SIG-M5 (cell line): Measurements from ENCODE around the gene THSD8.
"Not testable (repeated sequence)": the region's sequence is repeated elsewhere in the genome, so short reads cannot be mapped to it uniquely, and the experiment has no call there.

Experiments
- DNase-seq: peaks from one replicate; lab custom pipeline; 2025; lab: John Stamatoyannopoulos, UW

The THSD8 gene

GRCh38 chr19:12792051-12792852 is 9.6 kb upstream of the THSD8 start:
- DNase-seq, result no peak

- DNase-seq, result no peak
Observed at GRCh38 chr19:12792853-12793289, 9.0 kb upstream of the THSD8 start.

GRCh38 chr19:12793290-12794195 is 8.3 kb upstream of the THSD8 start:
- no peak for DNase-seq

- DNase-seq, result no peak
Observed at GRCh38 chr19:12794196-12794941, 7.5 kb upstream of the THSD8 start.

GRCh38 chr19:12794971-12795381 is 6.9 kb upstream of the THSD8 start:
- DNase-seq, result no peak

GRCh38 chr19:12796146-12797071 is 5.5 kb upstream of the THSD8 start:
- no peak for DNase-seq

GRCh38 chr19:12797141-12797587 is 4.7 kb upstream of the THSD8 start:
- DNase-seq, result no peak

GRCh38 chr19:12797607-12798006 is 4.3 kb upstream of the THSD8 start:
- not testable (repeated sequence) for DNase-seq

GRCh38 chr19:12799742-12800465 is 2.0 kb upstream of the THSD8 start:
- no peak for DNase-seq

- DNase-seq, result no peak
Observed at GRCh38 chr19:12800466-12800770, 1.5 kb upstream of the THSD8 start.

- DNase-seq, result no peak
Observed at GRCh38 chr19:12800923-12801465, 875 bp upstream of the THSD8 start.

GRCh38 chr19:12802267-12803106 is 618 bp downstream of the THSD8 start:
- no peak for DNase-seq

- no peak for DNase-seq
Observed at GRCh38 chr19:12804051-12804450, 2.2 kb downstream of the THSD8 start.

GRCh38 chr19:12806242-12807081 is 4.6 kb downstream of the THSD8 start, which contains the start of gene RNASEH2A:
Gene RNASEH2A, plus strand, starts transcription at chr19:12806584. Its CDS starts 90 bp downstream, at chr19:12806674.
- DNase-seq, result no peak

GRCh38 chr19:12815088-12815487 is 13.2 kb downstream of the THSD8 start:
- DNase-seq, result no peak

- DNase-seq, result not testable (repeated sequence)
Observed at GRCh38 chr19:12817188-12817587, 15.3 kb downstream of the THSD8 start.

GRCh38 chr19:12817810-12818209 is 15.9 kb downstream of the THSD8 start:
- DNase-seq, result not testable (repeated sequence)

GRCh38 chr19:12821761-12822160 is 19.9 kb downstream of the THSD8 start:
- DNase-seq, result no peak
